Raji (cell line): ENCODE results near the gene PYGM.

Source experiments
- POLR2A ChIP-seq: IDR thresholded peaks from 2 replicates; pipeline ENCODE4 v1.6.1; 2011; ENCODE audit warnings: low read depth, low read length, control low read depth; ENCODE audit not compliant: insufficient read depth

Gene PYGM

DNA sequence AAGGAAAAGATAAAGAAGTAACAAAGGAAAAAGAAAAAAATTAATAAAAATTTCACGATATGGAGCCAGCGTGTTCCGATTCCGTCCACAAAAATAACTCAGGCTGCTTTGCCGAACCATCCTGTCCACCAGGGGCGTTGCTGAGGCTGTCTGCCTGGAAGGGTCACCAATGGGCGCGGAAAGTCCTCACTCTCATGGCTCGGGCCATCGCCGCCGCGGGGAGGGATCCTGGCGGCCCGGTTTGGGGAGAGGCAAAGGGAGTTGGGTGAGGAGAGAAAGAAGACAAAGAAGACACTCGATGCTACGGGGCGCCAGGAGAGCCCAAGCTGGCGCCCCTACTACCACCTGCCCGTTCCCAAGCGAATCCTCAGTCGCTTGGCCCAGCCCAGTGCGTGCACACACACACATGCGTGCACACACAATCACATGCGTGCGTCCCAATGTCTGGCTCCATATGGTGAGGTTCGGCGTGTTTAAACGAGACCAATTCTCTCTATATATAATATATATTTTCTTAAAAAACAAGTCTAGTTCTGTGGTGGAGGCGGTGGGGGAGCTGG is 5.6 kb upstream of the PYGM start:
- no peak for TF ChIP-seq POLR2A

DNA sequence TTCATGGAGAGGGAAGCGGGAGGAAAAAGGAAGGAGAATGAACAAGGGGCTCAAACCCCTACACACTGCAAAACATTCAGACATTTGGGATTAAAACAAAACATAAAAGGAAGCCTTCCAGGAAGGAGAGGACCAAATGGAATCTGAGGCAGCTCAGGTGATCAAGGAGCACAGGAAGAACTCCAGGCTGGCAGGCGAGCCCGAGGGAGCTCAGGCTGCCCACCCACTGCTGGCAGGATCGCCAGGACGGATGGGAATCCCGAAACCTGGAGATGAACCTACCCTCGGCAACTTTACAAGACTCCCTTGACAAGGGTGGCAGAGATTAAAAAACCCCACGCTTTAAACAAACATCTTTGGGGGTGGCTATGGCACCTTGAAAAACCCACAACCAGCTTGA is 5.0 kb upstream of the PYGM start:
- no peak for TF ChIP-seq POLR2A

DNA sequence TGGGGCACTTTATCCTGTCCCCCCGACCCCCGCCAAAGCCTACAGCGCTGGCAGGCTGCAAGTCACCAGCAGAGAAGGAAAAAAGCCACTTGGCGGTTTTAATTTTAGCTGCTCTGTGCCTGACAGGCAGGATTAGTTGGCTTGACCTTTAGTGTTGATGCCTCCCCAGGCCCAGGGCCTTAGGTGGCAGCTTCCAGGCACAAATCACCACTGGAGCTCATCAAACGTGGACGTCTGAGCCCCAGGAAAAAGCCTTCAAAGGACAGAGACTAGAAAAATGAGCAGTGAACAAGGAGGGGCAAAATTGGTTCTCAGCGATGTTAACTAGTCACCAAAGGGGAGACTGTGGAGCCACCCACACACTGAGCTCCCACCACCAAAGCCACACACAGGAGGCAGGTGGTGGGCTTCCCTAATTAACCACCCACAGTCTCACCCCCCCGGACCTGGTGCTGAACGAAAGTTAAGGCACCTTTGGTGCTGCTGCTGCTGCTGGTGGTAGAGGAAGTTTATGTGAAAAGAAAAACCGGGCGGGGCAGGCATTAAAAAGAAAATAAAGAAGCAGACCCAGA is 4.4 kb upstream of the PYGM start:
- TF ChIP-seq POLR2A: no peak

DNA sequence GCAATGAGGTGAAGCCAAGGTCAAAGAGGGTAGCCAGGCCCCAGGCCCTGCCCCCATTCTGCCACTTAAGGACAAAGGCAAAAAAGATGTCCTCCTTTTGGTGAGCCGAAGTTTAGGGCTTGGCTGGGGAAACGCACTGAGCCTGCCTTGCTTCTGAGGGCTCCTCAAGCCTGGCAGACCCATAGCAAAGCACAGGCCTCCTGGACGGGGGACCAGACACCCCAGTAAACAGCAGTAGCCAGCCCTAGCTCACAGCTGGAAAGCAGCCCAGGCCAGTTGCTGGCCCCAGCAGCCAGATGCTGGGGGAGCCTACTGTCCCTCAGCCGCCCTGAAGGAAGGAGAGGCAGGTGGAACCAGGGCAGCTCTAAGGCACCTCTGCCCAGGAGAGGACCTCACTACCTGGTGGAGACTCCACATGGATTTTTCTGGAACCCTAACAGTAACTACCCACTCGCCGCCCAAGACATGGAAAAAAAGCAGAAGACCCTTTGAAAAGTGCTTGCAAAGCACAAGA is 3.8 kb upstream of the PYGM start:
- no peak for TF ChIP-seq POLR2A

- no peak for TF ChIP-seq POLR2A
These were observed 3.1 kb upstream of the PYGM start for GRCh38 chr11:64762674-64763525.

DNA sequence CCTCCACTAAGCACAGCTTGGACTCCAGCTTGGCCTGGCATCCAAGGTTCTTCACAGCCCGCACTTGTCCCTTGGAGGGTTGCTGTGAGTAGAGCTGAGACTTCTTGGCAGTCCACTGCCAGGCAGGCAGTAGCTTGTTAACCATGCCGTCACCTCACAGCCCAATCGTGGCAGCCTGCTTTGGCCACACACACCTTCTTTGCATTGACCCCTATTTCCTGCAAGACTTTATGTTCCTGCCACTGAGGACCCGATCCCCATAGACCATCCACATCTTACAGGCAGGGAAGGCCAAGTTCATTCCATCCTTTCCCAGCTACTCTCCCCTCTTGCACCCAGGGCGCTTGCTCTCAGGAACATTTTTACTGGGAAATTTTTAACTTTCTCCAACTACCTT is 2.5 kb upstream of the PYGM start:
- TF ChIP-seq POLR2A: no peak

DNA sequence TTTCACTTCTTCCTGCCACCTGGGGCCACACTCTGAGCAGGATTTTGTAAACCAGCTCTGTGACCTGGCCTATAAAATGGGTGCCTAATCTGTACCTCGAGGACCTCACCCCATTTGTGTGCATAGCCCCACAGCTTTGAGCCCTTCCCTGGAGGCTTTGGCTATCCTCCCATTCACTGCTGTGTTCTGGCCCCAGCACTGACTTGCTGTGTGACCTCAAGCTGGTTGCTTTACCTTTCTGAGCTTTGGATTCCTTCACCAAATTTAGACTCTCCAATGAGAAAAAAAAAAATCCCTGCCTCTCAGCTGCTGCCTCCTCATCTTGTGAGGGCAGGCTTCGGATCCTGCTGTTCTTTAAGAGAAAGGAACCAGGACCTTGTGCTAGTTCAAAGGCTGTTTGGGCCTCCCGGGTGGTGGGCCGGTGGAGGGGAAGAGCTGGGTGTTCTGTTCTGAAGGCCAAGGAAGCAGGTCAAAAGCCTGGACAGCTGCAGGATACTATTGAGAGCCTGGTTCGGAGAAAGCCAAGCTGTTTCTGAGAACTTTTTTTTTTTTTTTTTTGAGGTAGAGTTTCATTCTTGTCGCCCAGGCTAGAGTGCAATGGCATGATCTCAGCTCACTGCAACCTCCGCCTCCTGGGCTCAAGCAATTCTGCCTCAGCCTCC is 1.1 kb upstream of the PYGM start:
- TF ChIP-seq POLR2A: no peak

- TF ChIP-seq POLR2A: no peak
These were observed 548 bp downstream of the PYGM start for GRCh38 chr11:64759131-64759721.

GRCh38 chr11:64758330-64759079 is 1.3 kb downstream of the PYGM start:
- no peak for TF ChIP-seq POLR2A

GRCh38 chr11:64757549-64758329 is 2.0 kb downstream of the PYGM start:
- no peak for TF ChIP-seq POLR2A

DNA sequence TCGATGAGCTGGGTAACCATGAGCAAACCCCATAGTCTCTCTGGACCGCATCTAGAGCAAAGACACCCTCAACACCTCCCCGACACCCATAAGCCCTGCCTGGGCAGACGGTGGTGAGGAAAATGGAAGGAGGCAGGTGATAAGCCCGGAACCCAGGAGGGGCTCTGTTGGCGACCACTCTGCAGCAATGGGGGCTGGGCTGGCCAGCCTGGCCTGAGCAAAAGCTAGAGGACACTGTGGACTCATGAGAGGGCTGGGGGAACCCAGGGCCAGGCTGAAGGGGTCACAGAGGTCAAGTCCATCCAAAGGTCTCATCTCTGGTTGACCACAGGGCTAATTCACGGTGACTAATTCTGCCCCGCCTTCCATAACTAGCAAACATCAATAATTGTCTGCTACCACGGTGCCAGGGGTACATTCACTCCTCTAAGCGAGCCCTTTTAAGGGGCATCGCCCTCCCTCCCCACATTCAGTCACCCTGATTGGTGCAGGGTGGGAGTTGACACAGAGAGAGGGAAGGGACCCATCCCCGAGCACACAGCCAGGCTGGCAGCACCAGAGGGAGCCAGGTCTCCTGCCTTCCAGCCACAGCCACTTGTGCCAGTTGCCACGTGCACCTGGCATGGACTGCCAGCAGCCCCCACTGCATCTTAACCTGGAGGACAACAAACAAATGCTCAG is 4.0 kb downstream of the PYGM start:
- no peak for TF ChIP-seq POLR2A

DNA sequence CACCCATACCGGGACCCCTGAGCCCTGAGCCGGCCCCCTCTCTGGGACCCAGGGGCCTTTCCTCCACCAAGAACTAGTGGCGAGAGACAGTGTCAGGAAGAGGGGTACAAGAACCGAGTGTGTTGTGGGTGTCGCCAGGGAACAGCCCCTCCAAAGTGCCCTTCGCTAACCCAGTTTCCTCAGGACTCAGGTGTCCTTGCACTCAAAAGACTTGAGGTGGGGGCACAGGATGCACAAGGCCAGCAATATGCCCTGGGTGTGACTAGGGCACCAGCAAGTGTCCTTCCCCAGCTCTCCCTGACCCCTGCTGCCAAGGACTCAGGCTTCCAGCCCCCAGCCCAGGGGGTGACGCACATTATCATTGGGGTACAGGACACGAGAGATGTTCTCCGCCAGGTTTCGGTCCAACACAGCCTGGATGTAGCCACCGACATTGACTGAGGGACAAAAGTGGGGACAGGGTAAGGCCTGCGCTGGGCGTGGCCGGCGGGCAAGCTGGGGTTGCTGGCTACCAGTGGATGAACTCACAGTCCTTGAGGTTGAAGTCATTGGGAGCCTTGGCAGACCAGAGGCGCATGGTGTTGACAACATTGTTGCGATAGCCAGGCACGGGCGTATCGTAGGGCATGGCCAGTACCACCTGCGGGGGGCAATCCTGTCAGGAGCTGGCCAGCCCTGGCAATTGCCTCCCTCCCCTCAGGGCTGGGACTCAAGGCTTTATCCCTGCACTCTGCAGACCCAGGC is 4.7 kb downstream of the PYGM start:
- no peak for TF ChIP-seq POLR2A
